HL-60 (cell line): Measurements from ENCODE around the gene ATP8A2.

Experiments
- DNase-seq, 2 experiments: peaks; one replicate each; pipeline ENCODE4 v3.0.0-alpha.2; 2010 to 2020; ENCODE audit warnings: low read depth in 1 of 2, low spot score in 1 of 2
- H3K27ac ChIP-seq: fragments of 250-450 bp; sonication (Bioruptor Pico); replicated peaks from 2 replicates; pipeline ENCODE4 v1.5.1; 2020; ENCODE audit warnings: mild to moderate bottlenecking, moderate library complexity
- H3K27me3 ChIP-seq: fragments of 250-450 bp; sonication (Bioruptor Pico); 2 replicates; pipeline ENCODE4 v1.5.1; 2021; ENCODE audit warnings: mild to moderate bottlenecking, moderate library complexity; ENCODE audit not compliant: insufficient read depth, poor library complexity, severe bottlenecking
- H3K4me3 ChIP-seq: replicated peaks from 2 replicates; pipeline ENCODE4 v1.5.1; 2011; ENCODE audit warnings: mild to moderate bottlenecking, control low read depth, low read length; ENCODE audit not compliant: insufficient read depth
- CTCF ChIP-seq: IDR thresholded peaks from one replicate; pipeline ENCODE4 v1.5.1; 2011; ENCODE audit warnings: low read length, control low read depth, inconsistent platforms; ENCODE audit not compliant: insufficient read depth
- GABPA ChIP-seq: IDR thresholded peaks from 2 replicates; pipeline ENCODE4 v1.6.1; 2012; ENCODE audit warnings: low read depth
- POLR2AphosphoS5 ChIP-seq: IDR thresholded peaks from 2 replicates; pipeline ENCODE4 v1.6.1; 2012; ENCODE audit warnings: low read depth
- REST ChIP-seq: IDR thresholded peaks from 2 replicates; pipeline ENCODE4 v1.6.1; 2012; ENCODE audit warnings: low read depth; ENCODE audit not compliant: insufficient replicate concordance
- SPI1 ChIP-seq: IDR thresholded peaks from 2 replicates; pipeline ENCODE4 v1.6.1; 2012; ENCODE audit warnings: low read depth, mild to moderate bottlenecking, borderline replicate concordance

The ATP8A2 gene

GRCh38 chr13:26074706-26075105 lies 702.9 kb downstream of the ATP8A2 start:
- DNase-seq, result no peak
- no peak overlapping the region for H3K27ac ChIP-seq

More at GRCh38 chr13:26074706-26075105, 702.9 kb downstream of the ATP8A2 start:
- Histone ChIP-seq H3K27me3 (peaks cover 16% of the 10 kb centered on the region), H3K4me3 (no peak overlapping the region)
- TF ChIP-seq POLR2AphosphoS5 (no peak), REST (no peak), CTCF (no peak), SPI1 (no peak), GABPA (no peak)
